ENCODE measurements around the gene RASAL1.

DNA sequence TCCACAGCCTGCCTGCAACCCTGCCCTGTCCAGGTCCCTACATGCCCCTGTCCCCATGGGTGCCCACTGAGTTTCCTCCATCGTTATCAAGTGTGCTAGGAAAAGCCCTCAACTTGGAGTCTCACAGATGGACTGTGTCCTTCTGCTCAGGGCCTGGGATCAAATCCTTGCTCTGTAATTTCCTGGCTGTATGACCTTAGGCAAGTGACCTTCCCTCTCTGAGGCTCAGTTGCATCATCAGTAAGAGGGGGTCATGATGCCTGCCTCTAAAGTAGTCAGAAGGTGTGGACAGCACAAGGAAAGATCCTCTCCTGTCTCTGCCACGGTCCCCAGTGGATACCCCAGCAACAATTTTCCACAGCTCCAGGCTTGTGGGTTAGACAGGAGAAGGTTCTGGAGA lies 22.2 kb downstream of the RASAL1 start:
- TF ChIP-seq, protein P1, sequence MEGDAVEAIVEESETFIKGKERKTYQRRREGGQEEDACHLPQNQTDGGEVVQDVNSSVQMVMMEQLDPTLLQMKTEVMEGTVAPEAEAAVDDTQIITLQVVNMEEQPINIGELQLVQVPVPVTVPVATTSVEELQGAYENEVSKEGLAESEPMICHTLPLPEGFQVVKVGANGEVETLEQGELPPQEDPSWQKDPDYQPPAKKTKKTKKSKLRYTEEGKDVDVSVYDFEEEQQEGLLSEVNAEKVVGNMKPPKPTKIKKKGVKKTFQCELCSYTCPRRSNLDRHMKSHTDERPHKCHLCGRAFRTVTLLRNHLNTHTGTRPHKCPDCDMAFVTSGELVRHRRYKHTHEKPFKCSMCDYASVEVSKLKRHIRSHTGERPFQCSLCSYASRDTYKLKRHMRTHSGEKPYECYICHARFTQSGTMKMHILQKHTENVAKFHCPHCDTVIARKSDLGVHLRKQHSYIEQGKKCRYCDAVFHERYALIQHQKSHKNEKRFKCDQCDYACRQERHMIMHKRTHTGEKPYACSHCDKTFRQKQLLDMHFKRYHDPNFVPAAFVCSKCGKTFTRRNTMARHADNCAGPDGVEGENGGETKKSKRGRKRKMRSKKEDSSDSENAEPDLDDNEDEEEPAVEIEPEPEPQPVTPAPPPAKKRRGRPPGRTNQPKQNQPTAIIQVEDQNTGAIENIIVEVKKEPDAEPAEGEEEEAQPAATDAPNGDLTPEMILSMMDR (optimal IDR thresholded peaks at IDR 0.05 in 1 of 3, IDR thresholded peaks at IDR 0.05 in 1 of 3, conservative IDR thresholded peaks at IDR 0.05 in 1 of 3; ENCODE audit: extremely low read depth in 1 of 3, insufficient read depth in 2 of 3, low read length in 3 of 3): no peak
- no peak for TF ChIP-seq EZH2 (IDR thresholded peaks at IDR 0.05; ENCODE audit: low read length)

Data from keratinocyte (primary cell).